ENCODE measurements around the gene CNTN5.

GRCh38 chr11:99449345-99449744 lies 428.6 kb downstream of the CNTN5 start:
- TF ChIP-seq CTCF (IDR thresholded peaks at IDR 0.05), result no peak
- TF ChIP-seq POLR2A (IDR thresholded peaks at IDR 0.05), result no peak
